ENCODE measurements around the gene BMPER.

Gene BMPER

GRCh38 chr7:33905389-33906032 is at the start of gene BMPER:
Gene BMPER, plus strand, starts transcription at chr7:33905539. Its CDS starts 75 bp downstream, at chr7:33905614.
- DNase-seq = no peak

- DNase-seq = no peak
Observed at GRCh38 chr7:33861947-33862346, 43.4 kb upstream of the BMPER start.

GRCh38 chr7:33862946-33863814 is 42.2 kb upstream of the BMPER start:
- DNase-seq = no peak

GRCh38 chr7:33868166-33868565 is 37.2 kb upstream of the BMPER start:
- DNase-seq = no peak

DNA sequence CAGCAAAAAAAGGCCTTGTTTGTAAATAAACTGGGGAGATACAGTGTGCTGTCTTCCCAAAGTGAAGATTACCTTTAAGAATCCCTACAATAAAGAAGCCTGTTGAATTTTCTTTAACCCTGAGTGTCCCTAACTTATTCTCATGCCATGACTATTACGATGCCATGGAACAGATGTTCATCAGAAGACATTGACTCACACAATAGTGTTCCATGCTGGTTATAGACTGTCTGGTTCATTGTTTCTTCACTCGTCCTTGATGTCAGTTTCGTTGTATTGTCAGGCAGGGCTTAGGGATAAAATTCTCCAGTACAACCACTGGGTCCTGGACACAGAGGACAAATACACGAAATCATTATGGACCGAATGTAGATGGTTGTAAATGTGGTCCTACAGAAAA is 36.2 kb upstream of the BMPER start:
- DNase-seq = no peak

- no peak for DNase-seq
Observed at GRCh38 chr7:33870120-33870519, 35.2 kb upstream of the BMPER start.

DNA sequence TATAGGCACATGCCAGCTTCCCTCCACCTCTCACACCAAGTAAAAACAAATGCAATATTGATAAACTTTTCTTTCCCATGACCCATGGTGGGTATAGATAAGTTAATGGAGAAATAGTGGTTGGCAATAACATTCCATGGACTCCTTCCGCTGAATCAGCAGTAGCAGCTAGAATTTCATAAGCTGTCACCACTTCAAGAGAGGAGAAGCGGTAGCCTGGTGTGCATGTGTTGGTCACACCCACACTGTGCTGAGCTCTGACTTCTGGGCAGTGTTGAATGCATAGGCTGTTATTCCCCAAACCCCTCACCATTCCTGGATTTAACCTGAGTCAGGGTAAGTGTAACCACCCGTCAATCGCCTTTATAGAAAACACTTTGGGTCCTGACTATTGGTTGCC is 32.5 kb upstream of the BMPER start:
- no peak for DNase-seq

DNA sequence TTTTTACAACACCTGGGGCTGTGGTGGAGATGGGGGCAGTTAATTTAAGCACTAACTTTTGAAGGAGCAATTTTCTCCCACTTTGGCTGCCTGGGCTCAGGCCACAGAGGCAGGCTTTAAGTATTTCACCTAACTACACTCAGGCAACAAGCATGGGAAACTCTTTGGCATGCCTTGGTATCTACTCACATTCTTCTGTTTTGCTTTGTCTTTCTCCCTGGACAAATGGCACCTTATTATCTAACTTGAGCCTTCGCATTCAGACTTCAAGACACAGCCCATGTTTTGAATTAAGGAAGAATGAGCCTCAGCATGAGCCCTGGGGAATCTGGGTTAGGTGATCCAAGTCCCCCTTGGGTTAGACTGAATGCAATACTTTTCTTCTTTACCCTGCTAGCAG is 31.8 kb upstream of the BMPER start:
- no peak for DNase-seq

GRCh38 chr7:33873981-33874750 is 31.2 kb upstream of the BMPER start:
- DNase-seq = no peak

GRCh38 chr7:33874943-33875342 is 30.4 kb upstream of the BMPER start:
- no peak for DNase-seq

DNA sequence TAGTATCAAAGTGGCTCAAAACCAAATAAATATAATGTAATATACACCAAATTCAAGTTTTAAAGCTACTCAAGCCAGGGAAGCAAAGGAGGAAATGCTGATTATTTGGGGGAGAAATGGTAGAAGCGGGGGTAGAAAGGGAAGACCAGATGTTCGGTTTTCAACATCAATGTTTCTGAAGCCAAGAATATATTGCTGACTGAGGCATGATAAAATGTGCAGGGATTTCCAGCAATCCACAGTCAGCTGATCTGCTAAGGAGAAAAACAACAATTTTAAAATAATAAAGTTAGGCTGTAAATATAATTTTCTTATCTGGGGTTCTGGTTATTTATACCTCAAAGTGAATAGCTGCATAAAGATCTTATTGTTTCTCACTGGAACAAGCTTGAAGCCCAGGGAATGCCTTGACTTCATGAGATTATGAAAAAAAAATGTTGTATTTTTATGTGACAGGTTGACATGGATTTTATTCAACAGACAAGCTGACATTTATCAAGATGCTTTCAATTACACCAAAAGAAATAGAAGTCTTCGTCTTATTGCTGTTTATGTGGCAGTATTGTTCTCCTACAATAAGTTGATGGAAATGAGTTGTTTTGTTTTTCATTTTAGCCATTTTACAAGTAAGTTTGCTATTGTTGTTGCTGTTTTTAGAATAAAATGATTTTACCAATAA is 28.6 kb upstream of the BMPER start:
- no peak for DNase-seq

- no peak for DNase-seq
Observed at GRCh38 chr7:33880787-33881186, 24.6 kb upstream of the BMPER start.

GRCh38 chr7:33881316-33881715 is 24.0 kb upstream of the BMPER start:
- DNase-seq = no peak

GRCh38 chr7:33882040-33882837 is 23.1 kb upstream of the BMPER start:
- no peak for DNase-seq

DNA sequence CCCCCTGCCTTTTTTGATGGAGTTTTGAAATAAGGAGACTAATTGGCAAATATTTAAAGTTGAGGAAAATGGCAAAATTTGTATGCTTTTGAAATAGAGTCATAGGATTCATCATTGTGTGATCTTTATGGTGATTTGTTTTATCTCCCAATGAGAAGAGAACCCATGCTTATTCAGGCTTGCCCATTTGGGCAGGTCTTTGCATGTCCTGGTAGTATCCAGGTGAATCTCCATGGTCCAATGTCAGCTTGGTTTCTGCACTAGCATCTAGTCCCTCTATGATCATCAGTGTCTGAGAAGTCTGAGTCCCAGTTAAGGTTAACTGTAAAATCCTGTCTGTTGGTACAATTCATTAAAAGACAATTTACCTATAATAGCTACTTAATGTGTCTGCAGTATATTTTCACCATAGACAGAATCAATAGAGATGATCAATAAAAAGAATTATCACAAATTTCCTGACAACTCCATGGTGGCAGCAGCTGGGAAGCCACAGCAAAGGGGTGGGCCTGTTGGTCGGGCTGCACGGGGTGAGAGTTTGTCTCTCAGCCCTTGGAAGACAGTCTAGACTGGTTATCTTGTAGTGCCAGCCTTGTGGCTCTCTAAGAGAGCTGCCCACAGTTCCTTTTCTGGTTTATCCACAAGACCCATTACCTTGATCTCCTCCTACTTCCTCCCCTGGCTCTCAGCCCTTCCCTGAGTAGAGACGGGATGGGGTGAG is 22.2 kb upstream of the BMPER start:
- DNase-seq = no peak

GRCh38 chr7:33883671-33883965 is 21.7 kb upstream of the BMPER start:
- no peak for DNase-seq

DNA sequence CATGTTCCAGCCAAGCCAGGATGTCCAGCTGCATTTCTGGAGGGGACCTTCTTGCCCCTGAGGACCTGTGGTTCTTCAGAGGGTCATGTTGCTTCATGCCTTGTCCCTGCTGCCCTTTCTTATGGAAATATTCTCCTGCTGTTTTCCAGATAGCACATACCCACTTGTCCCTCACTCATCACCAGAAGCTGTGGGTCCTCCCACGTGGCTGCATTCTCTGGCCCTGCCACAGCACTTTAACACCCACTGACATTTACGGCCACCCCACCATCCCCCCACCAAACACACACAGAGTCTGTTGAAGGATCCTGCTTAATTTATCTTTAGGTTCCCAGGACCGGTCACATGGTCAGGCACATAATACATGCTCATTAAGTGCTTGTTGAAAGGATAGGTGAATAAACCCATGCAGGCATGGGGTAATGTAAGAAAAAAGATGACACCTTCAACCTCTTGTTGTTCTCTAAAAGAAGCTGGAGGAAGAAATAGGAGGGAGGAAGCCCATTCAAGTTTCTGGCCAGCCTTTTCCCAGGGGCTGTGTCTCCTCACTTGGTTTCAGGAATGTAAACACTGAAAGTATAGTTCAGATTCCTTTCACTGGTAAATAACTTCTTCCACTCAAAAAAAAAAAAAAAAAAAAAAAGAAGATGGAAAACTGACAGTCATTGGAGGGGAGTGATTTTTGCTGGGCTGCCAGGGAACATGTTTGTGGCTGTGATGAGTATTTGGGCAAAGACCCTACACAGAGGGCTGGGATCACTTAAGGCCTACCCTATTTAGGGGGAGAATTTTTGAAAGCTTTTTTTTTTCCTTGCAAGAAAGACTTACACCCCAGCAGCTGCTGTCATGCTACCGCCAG is 19.8 kb upstream of the BMPER start:
- DNase-seq = no peak

- DNase-seq = peak; percentile 11
Observed at GRCh38 chr7:33886149-33886623, 19.2 kb upstream of the BMPER start.

GRCh38 chr7:33887266-33887975 is 17.9 kb upstream of the BMPER start:
- DNase-seq = no peak

GRCh38 chr7:33888166-33888565 is 17.2 kb upstream of the BMPER start:
- no peak for DNase-seq

Measured in RPMI8226 (cell line).